Ramos (cell line): ENCODE measurements around the gene RBM23.
"Not testable (repeated sequence)": the region's sequence is repeated elsewhere in the genome, so short reads cannot be mapped to it uniquely, and the experiment has no call there.

Source experiments
- in situ Hi-C: fragments of 300-500 bp; cut with MboI; formaldehyde crosslinking; loops from one replicate; pipeline ENCODE4 v1.14.3; 2022; ENCODE audit warnings: low sequenced_read_pairs; ENCODE audit not compliant: unreplicated experiment

RBM23 gene

GRCh38 chr14:22920697-22921096, 1.7 kb upstream of the RBM23 start:
- in situ Hi-C loops: no loop called here

GRCh38 chr14:22919601-22919921, 612 bp upstream of the RBM23 start:
- in situ Hi-C loops: no loop called here

- in situ Hi-C loops: no loop called here
Observed at GRCh38 chr14:22915886-22916521, 2.9 kb downstream of the RBM23 start.

- in situ Hi-C loops: not testable (repeated sequence)
Observed at GRCh38 chr14:22914836-22915235, 4.1 kb downstream of the RBM23 start.

- in situ Hi-C loops: no loop called here
Observed at GRCh38 chr14:22910916-22911315, 8.0 kb downstream of the RBM23 start.

- in situ Hi-C loops: no loop called here
Observed at GRCh38 chr14:22908601-22909000, 10.3 kb downstream of the RBM23 start.

GRCh38 chr14:22907429-22907828, 11.5 kb downstream of the RBM23 start:
- in situ Hi-C loops: no loop called here

- in situ Hi-C loops: no loop called here
Observed at GRCh38 chr14:22906073-22906472, 12.9 kb downstream of the RBM23 start.

- in situ Hi-C loops: no loop called here
Observed at GRCh38 chr14:22905627-22906026, 13.3 kb downstream of the RBM23 start.

GRCh38 chr14:22903742-22904087, 15.2 kb downstream of the RBM23 start:
- in situ Hi-C loops: no loop called here

- in situ Hi-C loops: no loop called here
Observed at GRCh38 chr14:22901799-22902198, 17.1 kb downstream of the RBM23 start.

GRCh38 chr14:22900081-22900799, 18.7 kb downstream of the RBM23 start:
- in situ Hi-C loops: no loop called here

GRCh38 chr14:22898302-22899090, 20.5 kb downstream of the RBM23 start:
- in situ Hi-C loops: no loop called here

- in situ Hi-C loops: no loop called here
Observed at GRCh38 chr14:22897357-22897756, 21.6 kb downstream of the RBM23 start.

GRCh38 chr14:22896760-22897159, 22.2 kb downstream of the RBM23 start:
- in situ Hi-C loops: no loop called here

GRCh38 chr14:22896356-22896755, 22.6 kb downstream of the RBM23 start:
- in situ Hi-C loops: no loop called here

GRCh38 chr14:22895402-22895801, 23.5 kb downstream of the RBM23 start:
- in situ Hi-C loops: no loop called here

- in situ Hi-C loops: no loop called here
Observed at GRCh38 chr14:22893706-22894105, 25.2 kb downstream of the RBM23 start.

- in situ Hi-C loops: no loop called here
Observed at GRCh38 chr14:22892488-22892887, 26.5 kb downstream of the RBM23 start.

GRCh38 chr14:22890416-22890815, 28.5 kb downstream of the RBM23 start:
- in situ Hi-C loops: no loop called here

GRCh38 chr14:22888662-22889061, 30.3 kb downstream of the RBM23 start:
- in situ Hi-C loops: no loop called here

- in situ Hi-C loops: no loop called here
Observed at GRCh38 chr14:22887990-22888378, 31.0 kb downstream of the RBM23 start.
